Gastrocnemius medialis (tissue), 4 donors: ENCODE data around the gene ADPRHL1.

ENCODE experiments used
- CTCF ChIP-seq, 5 experiments: fragments of 450-650 bp in 3 of 5; fragments of 200-600 bp in 2 of 5; sonication (generic) in 2 of 5; IDR thresholded peaks in 4 of 5; conservative IDR thresholded peaks in 1 of 5; 1 replicate in 4 of 5; 2 replicates in 1 of 5; pipeline ENCODE4 v1.5.1; 2016 to 2019; ENCODE audit warnings: antibody characterized with exemption in 5 of 5, mild to moderate bottlenecking in 3 of 5, moderate library complexity in 3 of 5
- POLR2A ChIP-seq, 2 donors: fragments of 450-650 bp; IDR thresholded peaks; one replicate each; pipeline ENCODE4 v1.6.1; 2017; ENCODE audit warnings: antibody characterized with exemption in 2 of 2, mild to moderate bottlenecking in 2 of 2, moderate library complexity in 2 of 2

- TF ChIP-seq POLR2A (IDR thresholded peaks at IDR 0.05) (no peak), CTCF (IDR thresholded peaks at IDR 0.05 in 4 of 5, conservative IDR thresholded peaks at IDR 0.05 in 1 of 5) (no peak)
These were observed 82.2 kb downstream of the ADPRHL1 start for GRCh38 chr13:113371061-113371460.
